Activated CD4-positive, alpha-beta T cell treated with anti-CD3 and anti-CD28 coated beads, Interleukin-2, amount 10 ng/mL, durations not matched to agents 24 days and 14 days (primary cell): ENCODE data around the gene SCARB2. TPM values are rescaled to one million over a fixed set of nuclear protein-coding genes. Genes with fewer than 3 reads are reported as not detected.
A peak's percentile ranks its signal among the peaks of the same experiment; 100 is the strongest.
"Not testable (repeated sequence)": the region's sequence is repeated elsewhere in the genome, so short reads cannot be mapped to it uniquely, and the experiment has no call there.

Source experiments
- DNase-seq: peaks from one replicate; pipeline ENCODE4 v3.0.0; 2022
- H3K27ac Mint-ChIP-seq: one replicate; pipeline ENCODE4 v1.8.0; 2022; ENCODE audit warnings: mild to moderate bottlenecking, mixed read lengths
- H3K27me3 Mint-ChIP-seq: one replicate; pipeline ENCODE4 v1.8.0; 2022; ENCODE audit warnings: mixed read lengths
- H3K36me3 Mint-ChIP-seq: one replicate; pipeline ENCODE4 v1.8.0; 2022; ENCODE audit warnings: low read depth, mild to moderate bottlenecking, mixed read lengths
- H3K4me1 Mint-ChIP-seq: one replicate; pipeline ENCODE4 v1.8.0; 2021; ENCODE audit warnings: mixed read lengths
- H3K4me3 Mint-ChIP-seq: one replicate; pipeline ENCODE4 v1.8.0; 2022; ENCODE audit warnings: mild to moderate bottlenecking, moderate library complexity, mixed read lengths
- H3K9me3 Mint-ChIP-seq: one replicate; pipeline ENCODE4 v1.8.0; 2021; ENCODE audit warnings: mixed read lengths
- intact Hi-C: fragments of 100-400 bp; cut with micrococcal nuclease; formaldehyde crosslinking; loops from one replicate; pipeline ENCODE4 v1.15.1; 2023
- total RNA-seq: library from RNA; stranded (reverse); gene quantifications from 2 replicates; pipeline ENCODE4 v1.2.3, GENCODE V29; 2022

The SCARB2 gene, protein sequence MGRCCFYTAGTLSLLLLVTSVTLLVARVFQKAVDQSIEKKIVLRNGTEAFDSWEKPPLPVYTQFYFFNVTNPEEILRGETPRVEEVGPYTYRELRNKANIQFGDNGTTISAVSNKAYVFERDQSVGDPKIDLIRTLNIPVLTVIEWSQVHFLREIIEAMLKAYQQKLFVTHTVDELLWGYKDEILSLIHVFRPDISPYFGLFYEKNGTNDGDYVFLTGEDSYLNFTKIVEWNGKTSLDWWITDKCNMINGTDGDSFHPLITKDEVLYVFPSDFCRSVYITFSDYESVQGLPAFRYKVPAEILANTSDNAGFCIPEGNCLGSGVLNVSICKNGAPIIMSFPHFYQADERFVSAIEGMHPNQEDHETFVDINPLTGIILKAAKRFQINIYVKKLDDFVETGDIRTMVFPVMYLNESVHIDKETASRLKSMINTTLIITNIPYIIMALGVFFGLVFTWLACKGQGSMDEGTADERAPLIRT
- 1.5 and 1.7 TPM in 2 replicates for total RNA-seq

DNA sequence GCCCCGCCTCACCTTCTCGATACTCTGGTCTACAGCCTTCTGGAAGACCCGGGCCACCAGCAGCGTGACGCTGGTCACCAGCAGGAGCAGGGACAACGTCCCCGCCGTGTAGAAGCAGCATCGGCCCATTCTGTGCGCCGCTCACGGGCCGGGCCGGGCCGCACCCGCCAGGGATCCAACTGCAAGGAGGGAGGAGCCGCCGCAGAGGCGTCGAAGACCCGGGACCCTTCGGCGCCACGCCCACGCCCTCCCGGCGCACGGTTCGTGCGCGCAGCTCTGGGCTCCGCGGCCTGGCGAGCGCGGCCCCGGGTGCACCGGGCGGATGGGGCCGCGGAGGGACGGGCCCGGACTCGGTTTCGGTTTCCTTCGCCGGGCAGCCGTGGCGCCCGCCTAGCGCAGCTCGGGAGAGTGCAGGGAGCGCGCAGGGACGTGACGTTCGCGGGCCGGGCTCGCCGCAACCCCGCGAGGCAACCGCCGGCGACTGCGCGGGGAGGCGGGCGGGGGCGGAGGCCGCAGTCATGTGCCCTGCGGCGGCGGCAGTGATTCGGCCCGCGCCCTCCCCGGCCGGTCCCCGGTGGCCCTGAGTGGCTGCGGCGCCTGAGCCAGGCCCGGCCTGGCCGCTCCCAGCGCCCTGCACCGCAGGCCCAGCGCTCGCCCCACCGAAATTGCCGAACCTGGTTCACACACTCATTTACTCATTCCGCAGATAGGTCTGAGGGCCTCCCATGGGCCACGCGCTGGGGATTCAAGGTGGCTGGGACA is at the start of gene SCARB2:
SCARB2 (minus strand) TSS at position 410 of the 762 bp plus-strand sequence; CDS start at position 129, 281 bp downstream.
- peak; percentile 93 for DNase-seq
- H3K4me1 Mint-ChIP-seq: peaks cover 23% of the 10 kb centered on the region
- intact Hi-C loops: loop anchor here (2.0 to 5.0 kb wide), 4 partner anchors 65 to 1374 kb away; partner anchors contain the start of genes NUP54 and STBD1
- H3K27me3 Mint-ChIP-seq: peaks cover 32% of the 10 kb centered on the region
- peak within 1 kb of the TSS; percentile 83 for H3K27ac Mint-ChIP-seq
- H3K4me3 Mint-ChIP-seq: peak within 1 kb of the TSS; percentile 86
- peaks cover 4% of the 10 kb centered on the region for H3K9me3 Mint-ChIP-seq
- H3K36me3 Mint-ChIP-seq: no peaks in the 10 kb centered on the region

DNA sequence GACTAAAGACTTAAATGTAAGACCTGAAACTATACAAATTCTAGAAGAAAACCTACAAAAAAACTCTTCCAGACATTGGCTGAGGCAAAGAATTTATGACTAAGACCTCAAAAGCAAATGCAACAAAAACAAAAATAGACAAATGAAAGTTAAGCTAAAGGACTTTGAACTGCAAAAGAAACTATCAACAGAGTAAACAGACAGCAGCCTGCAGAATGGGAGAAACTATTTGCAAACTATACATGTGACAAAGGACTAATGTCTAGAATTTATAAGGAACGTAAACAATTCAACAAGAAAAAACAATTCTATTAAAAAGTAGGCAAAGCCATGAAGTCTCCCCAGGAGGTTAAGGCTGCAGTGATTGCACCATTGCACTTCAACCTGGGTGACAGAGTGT is 46.9 kb upstream of the SCARB2 start:
- peaks cover 34% of the 10 kb centered on the region for H3K27me3 Mint-ChIP-seq
- no peaks in the 10 kb centered on the region for H3K4me1 Mint-ChIP-seq
- no peak overlapping the region for H3K27ac Mint-ChIP-seq

DNA sequence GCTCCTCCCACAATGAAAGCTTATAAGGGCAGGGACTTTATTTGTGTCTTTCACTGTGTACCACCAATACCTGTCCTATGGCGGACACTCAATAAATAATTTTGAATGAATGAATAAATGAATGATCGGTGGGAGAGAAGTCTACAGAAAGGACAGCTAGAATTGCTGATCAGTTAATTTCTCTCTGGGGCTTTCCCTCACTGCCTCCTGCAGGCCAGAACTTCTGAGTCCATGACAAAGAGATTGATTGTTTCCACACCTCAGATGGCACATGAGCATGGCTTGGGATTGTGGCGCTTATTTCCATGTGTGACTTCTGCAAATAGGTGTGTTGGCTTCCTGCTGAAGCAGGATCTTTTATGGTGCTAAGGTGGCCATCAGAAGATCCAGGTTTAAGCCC is 44.2 kb upstream of the SCARB2 start:
- H3K36me3 Mint-ChIP-seq: no peaks in the 10 kb centered on the region
- no peaks in the 10 kb centered on the region for H3K9me3 Mint-ChIP-seq
- DNase-seq: no peak
- no peaks in the 10 kb centered on the region for H3K4me1 Mint-ChIP-seq
- intact Hi-C loops: no loop called here
- peaks cover 52% of the 10 kb centered on the region for H3K27me3 Mint-ChIP-seq
- no peak overlapping the region for H3K4me3 Mint-ChIP-seq
- H3K27ac Mint-ChIP-seq: no peak overlapping the region

More for the DNA sequence above, 46.9 kb upstream of the SCARB2 start:
- DNase-seq: no peak
- intact Hi-C loops: no loop called here
- Mint-ChIP-seq H3K4me3 (no peak overlapping the region), H3K9me3 (no peaks in the 10 kb centered on the region), H3K36me3 (no peaks in the 10 kb centered on the region)

DNA sequence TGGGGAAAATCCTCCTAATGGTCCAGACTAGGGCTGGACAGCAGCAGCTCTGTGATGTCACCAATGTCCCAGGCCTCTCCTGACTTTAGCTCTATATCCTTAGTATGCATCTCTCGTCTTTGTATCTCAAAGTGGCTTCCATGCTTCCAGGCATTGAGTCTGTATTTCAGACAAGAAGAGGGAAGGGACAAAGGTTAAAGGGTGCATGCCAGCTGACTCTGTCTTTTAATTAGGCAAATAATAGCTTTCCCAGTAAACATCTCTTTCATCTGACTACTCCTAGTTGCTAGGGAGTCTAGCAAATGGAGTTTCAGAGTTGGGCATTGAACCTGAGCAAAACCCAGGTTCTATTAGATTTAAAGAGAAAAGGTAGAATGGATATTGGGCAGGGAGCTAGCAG is 43.3 kb upstream of the SCARB2 start:
- Mint-ChIP-seq H3K27me3 (peaks cover 61% of the 10 kb centered on the region), H3K9me3 (no peaks in the 10 kb centered on the region), H3K36me3 (no peaks in the 10 kb centered on the region), H3K4me1 (no peaks in the 10 kb centered on the region), H3K27ac (no peak overlapping the region), H3K4me3 (no peak overlapping the region)
- intact Hi-C loops: no loop called here
- DNase-seq: no peak

DNA sequence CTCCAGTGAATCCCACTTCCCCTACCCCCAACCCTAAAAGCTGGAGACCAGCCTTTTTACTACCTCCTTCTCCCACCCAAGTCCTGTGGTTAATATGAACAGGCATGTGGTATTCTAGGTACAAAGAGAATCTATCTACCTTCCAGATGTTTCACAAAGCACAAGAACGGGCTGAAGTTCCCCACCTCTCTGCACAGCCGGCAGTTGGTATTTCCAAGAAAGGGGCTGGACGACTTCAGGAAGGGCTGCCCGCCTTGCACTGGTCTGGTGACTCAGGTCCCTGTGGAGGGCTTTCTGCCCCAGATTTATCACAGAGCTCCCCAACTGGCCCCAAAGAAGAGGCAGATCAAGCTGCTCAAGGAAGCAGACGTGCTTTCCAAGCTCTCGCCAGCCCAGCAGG is 42.4 kb upstream of the SCARB2 start:
- Mint-ChIP-seq H3K9me3 (no peaks in the 10 kb centered on the region), H3K4me3 (no peak overlapping the region), H3K4me1 (peaks cover 4% of the 10 kb centered on the region), H3K27ac (no peak overlapping the region), H3K36me3 (no peaks in the 10 kb centered on the region), H3K27me3 (peaks cover 64% of the 10 kb centered on the region)
- no peak for DNase-seq
- intact Hi-C loops: no loop called here

DNA sequence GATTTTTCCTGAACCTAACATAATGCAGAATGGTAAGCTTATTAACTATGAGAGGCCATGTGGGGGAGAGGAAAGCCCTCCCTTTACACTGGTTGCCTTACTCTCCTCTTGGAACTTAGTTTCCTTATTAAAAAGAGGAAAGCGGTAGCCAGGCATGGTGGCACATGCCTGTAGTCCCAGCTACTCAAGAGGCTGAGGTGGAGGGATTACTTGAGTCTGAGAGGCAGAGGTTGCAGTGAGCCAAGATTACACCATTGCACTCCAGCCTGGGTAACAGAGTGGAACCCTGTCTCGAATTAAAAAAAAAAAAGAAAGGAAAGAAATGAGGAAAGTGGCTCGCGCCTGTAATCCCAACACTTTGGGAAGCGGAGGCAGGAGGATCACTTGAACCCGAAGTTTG is 39.9 kb upstream of the SCARB2 start:
- Mint-ChIP-seq H3K4me1 (peaks cover 6% of the 10 kb centered on the region), H3K27ac (no peak overlapping the region), H3K36me3 (no peaks in the 10 kb centered on the region), H3K9me3 (no peaks in the 10 kb centered on the region), H3K4me3 (no peak overlapping the region), H3K27me3 (peaks cover 71% of the 10 kb centered on the region)
- DNase-seq: no peak
- intact Hi-C loops: no loop called here

DNA sequence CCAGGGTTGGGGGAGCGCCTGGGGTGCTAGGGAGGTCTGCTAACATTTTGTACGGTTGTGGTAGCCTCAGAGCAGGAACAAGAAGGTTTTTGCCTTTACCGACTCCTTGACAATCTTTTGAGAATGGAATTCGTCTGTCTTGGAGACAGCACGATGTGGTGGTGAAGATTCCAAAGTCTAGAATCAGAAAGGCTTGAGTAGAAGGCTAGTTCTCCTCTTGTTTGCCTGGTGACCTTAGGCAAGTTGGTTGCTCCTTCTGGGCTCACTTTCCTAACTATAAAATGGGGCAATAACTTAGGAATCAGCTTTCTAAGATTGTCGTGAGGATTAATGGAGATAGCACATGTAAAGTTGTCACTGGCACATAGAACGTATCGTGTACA is 38.6 kb upstream of the SCARB2 start:
- H3K4me1 Mint-ChIP-seq: peaks cover 6% of the 10 kb centered on the region
- peaks cover 71% of the 10 kb centered on the region for H3K27me3 Mint-ChIP-seq
- H3K9me3 Mint-ChIP-seq: no peaks in the 10 kb centered on the region
- intact Hi-C loops: no loop called here
- no peaks in the 10 kb centered on the region for H3K36me3 Mint-ChIP-seq
- no peak overlapping the region for H3K4me3 Mint-ChIP-seq
- DNase-seq: no peak
- no peak overlapping the region for H3K27ac Mint-ChIP-seq

DNA sequence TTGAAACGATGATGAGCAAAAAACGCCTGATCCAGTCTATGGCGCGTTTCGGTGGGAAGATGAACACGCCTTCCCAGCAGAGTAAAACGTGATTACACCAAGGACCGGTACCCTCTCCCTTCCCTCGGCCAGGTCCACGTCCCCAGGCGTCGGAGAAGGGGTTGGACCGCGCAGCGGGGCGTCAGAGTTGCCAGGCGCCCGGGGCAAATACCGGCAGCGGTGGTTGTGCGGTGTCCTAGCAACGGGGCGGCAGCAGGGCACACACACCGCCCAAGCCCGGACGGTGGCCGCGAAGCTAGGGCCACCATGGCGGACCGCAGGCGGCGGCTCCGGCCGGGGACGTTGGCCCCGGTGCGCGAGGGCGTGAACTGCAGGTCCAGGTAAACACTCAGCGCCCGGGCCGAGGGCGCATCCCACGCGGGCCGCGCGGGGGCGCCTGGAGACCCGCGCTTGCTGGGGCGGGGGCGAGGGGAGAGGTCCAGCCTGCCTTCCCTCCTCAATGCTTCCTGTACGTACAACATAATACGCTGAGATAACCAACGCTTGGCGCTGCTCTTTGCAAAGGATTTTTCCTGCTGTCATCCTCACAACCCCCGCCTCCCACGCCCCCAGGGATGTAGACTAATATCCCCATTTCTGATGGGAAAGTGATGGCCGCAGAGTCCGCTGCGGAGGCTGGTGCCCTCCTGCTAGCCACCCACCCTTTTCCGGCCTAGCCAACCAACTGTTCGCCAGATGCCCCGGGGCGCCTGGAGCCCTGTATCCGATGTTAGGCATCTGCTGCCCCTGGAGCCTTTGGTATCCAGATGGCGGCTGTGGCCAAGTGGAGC is 38.0 kb upstream of the SCARB2 start, which contains the start of gene FAM47E:
FAM47E (plus strand) TSS at position 281 of the 830 bp plus-strand sequence; CDS start at position 307, 26 bp downstream.
- Mint-ChIP-seq H3K27me3 (peaks cover 72% of the 10 kb centered on the region), H3K9me3 (no peaks in the 10 kb centered on the region), H3K36me3 (no peaks in the 10 kb centered on the region), H3K27ac (no peak within 1 kb of the TSS), H3K4me1 (peaks cover 6% of the 10 kb centered on the region), H3K4me3 (peak within 1 kb of the TSS; percentile 82)
- DNase-seq: peak; percentile 76
- intact Hi-C loops: no loop called here

DNA sequence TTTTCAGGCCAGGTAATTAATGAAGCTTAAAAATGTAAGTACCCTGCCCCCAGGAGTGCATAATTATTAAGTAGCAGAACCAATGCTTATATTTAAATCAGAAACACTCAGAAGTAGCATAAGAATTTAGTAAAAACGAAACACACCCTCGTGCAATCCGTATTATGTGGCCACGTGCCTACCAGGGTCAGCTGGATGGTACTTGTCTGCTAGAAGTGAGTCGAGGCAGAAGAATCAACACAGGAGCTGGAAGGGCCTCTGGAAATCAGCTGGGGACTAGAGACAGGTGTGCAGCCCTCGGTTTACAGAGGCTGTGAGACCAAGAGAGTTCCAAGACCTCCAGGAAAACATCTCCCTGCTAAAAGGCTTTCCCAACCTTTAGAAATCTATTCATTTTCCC is 37.3 kb upstream of the SCARB2 start:
- DNase-seq: no peak
- Mint-ChIP-seq H3K4me1 (peaks cover 6% of the 10 kb centered on the region), H3K27me3 (peaks cover 67% of the 10 kb centered on the region), H3K9me3 (no peaks in the 10 kb centered on the region), H3K27ac (no peak overlapping the region), H3K4me3 (peak overlapping the region; percentile 82), H3K36me3 (no peaks in the 10 kb centered on the region)
- intact Hi-C loops: no loop called here

DNA sequence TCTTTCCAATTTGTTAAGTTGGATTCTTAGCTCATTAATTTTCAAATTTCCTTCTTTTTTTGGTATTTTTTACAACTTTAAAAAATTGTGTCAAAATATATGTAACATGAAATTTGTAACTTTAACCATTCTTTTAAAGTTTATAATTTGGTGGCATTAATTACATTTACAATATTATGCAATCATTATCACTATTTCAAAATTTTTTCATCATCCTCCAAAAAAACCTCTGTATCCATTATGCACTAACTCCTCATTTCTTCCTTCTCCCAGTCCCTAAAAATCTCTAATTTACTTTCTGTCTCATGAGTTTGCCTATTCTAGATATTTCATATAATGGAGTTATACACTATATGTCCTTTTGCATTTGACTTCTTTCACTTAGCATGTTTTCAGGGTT is 33.2 kb upstream of the SCARB2 start:
- DNase-seq: no peak
- H3K27ac Mint-ChIP-seq: no peak overlapping the region
- intact Hi-C loops: no loop called here
- H3K9me3 Mint-ChIP-seq: peaks cover 3% of the 10 kb centered on the region
- H3K4me3 Mint-ChIP-seq: no peak overlapping the region
- peaks cover 41% of the 10 kb centered on the region for H3K27me3 Mint-ChIP-seq
- no peaks in the 10 kb centered on the region for H3K36me3 Mint-ChIP-seq
- peaks cover 6% of the 10 kb centered on the region for H3K4me1 Mint-ChIP-seq

DNA sequence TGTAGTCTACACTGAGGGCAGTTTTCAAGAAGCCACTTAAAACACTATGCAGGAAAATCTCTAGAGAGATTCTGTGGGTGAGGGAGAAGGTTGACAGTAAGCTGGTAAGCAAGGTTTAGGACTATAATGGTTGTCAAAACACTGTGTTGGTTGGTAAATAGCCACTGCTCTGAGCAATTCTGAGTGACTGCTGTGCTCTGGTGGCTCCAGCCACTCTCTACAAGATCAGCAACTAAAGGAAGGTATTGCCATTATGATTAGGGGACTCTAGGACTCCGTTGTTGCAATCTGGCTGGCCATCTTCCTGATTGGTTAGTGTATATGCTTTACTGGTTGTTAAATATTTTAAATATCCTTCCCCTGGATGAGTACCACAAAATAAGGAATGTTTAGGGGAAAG is 32.4 kb upstream of the SCARB2 start:
- peaks cover 2% of the 10 kb centered on the region for H3K4me1 Mint-ChIP-seq

DNA sequence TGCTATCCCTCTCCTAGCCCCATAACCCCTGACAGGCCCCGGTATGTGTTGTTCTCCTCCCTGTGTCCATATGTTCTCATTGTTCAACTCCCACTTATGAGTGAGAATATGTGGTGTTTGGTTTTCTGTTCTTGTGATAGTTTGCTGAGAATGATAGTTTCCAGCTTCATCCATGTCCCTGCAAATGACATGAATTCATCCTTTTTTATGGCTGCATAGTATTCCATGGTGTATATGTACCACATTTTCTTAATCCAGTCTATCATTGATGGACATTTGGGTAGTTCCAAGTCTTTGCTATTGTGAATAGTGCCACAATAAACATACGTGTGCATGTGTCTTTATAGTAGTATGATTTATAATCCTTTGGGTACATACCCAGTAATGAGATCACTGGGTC is 30.3 kb upstream of the SCARB2 start:
- H3K27me3 Mint-ChIP-seq: peaks cover 28% of the 10 kb centered on the region
- DNase-seq, H3K4me3 Mint-ChIP-seq, H3K4me1 Mint-ChIP-seq, H3K36me3 Mint-ChIP-seq, intact Hi-C loops, H3K9me3 Mint-ChIP-seq, H3K27ac Mint-ChIP-seq: not testable (repeated sequence)

More for the DNA sequence above, 32.4 kb upstream of the SCARB2 start:
- Mint-ChIP-seq H3K36me3 (no peaks in the 10 kb centered on the region), H3K9me3 (peaks cover 3% of the 10 kb centered on the region), H3K4me3 (no peak overlapping the region), H3K27me3 (peaks cover 39% of the 10 kb centered on the region), H3K27ac (no peak overlapping the region)
- intact Hi-C loops: no loop called here
- DNase-seq: no peak

DNA sequence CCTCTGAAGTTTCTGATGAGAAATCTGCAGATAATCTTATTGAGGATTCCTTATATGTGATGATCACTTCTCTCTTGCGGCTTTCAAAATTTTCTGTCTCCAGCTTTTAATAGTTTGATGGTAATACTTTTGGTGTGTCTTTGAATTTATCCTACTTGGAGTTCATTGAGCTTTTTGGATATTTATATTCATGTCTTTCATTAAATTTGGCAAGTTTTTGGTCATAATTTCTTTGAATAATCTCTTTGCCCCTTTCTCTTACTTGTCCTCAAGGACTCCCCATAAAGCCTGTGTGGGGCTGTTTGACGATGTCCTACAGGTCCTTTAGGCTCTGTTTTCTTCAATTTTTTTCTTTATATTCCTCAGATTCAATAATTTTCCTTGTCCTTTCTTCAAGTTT is 26.6 kb upstream of the SCARB2 start:
- Mint-ChIP-seq H3K27me3 (peaks cover 16% of the 10 kb centered on the region), H3K36me3 (no peaks in the 10 kb centered on the region), H3K9me3 (peaks cover 10% of the 10 kb centered on the region), H3K4me3 (no peak overlapping the region), H3K4me1 (no peaks in the 10 kb centered on the region), H3K27ac (no peak overlapping the region)
- no peak for DNase-seq
- intact Hi-C loops: no loop called here
